Urothelium cell line (cell line): ENCODE measurements around the gene SPC25.
"Not testable (repeated sequence)": the region's sequence is repeated elsewhere in the genome, so short reads cannot be mapped to it uniquely, and the experiment has no call there.

Experiments
- DNase-seq: peaks from one replicate; pipeline ENCODE4 v3.0.0; 2011; ENCODE audit warnings: low spot score, mixed read lengths
- FAIRE-seq: peaks from 2 replicates; lab custom pipeline; 2011; peaks lifted over from hg19 to GRCh38; lab: Jason Lieb, UNC

Gene SPC25

GRCh38 chr2:168904358-168904757 is 14.1 kb upstream of the SPC25 start:
- FAIRE-seq (no peak), DNase-seq (no peak)

- DNase-seq (no peak), FAIRE-seq (no peak)
Observed at GRCh38 chr2:168903888-168904287, 13.7 kb upstream of the SPC25 start.

- FAIRE-seq: no peak
- no peak for DNase-seq
Observed at GRCh38 chr2:168901003-168901402, 10.8 kb upstream of the SPC25 start, which contains the start of gene G6PC2. Gene G6PC2 (plus strand): TSS chr2:168901291. CDS start chr2:168901332, 41 bp downstream.

GRCh38 chr2:168897449-168897848 is 7.2 kb upstream of the SPC25 start:
- FAIRE-seq: no peak
- no peak for DNase-seq

- FAIRE-seq: no peak
- no peak for DNase-seq
Observed at GRCh38 chr2:168896783-168897182, 6.6 kb upstream of the SPC25 start.

- FAIRE-seq: no peak
- DNase-seq: no peak
Observed at GRCh38 chr2:168895771-168896170, 5.5 kb upstream of the SPC25 start.

- DNase-seq: no peak
- no peak for FAIRE-seq
Observed at GRCh38 chr2:168894720-168895119, 4.5 kb upstream of the SPC25 start.

- no peak for FAIRE-seq
- DNase-seq: no peak
Observed at GRCh38 chr2:168894101-168894500, 3.9 kb upstream of the SPC25 start.

- DNase-seq (no peak), FAIRE-seq (no peak)
Observed at GRCh38 chr2:168892327-168892726, 2.1 kb upstream of the SPC25 start.

- no peak for DNase-seq
- FAIRE-seq: peak; percentile 44
Observed at GRCh38 chr2:168889635-168890005, 610 bp downstream of the SPC25 start.

- FAIRE-seq (no peak), DNase-seq (no peak)
Observed at GRCh38 chr2:168884975-168885374, 5.3 kb downstream of the SPC25 start.

- FAIRE-seq, DNase-seq: not testable (repeated sequence)
Observed at GRCh38 chr2:168882163-168882562, 8.1 kb downstream of the SPC25 start.

GRCh38 chr2:168874368-168875054 is 15.7 kb downstream of the SPC25 start:
- FAIRE-seq (no peak), DNase-seq (no peak)

- not testable (repeated sequence) for FAIRE-seq, DNase-seq
Observed at GRCh38 chr2:168870824-168871223, 19.4 kb downstream of the SPC25 start.

- not testable (repeated sequence) for FAIRE-seq, DNase-seq
Observed at GRCh38 chr2:168870369-168870768, 19.9 kb downstream of the SPC25 start.

GRCh38 chr2:168867164-168867563 is 23.1 kb downstream of the SPC25 start:
- not testable (repeated sequence) for DNase-seq, FAIRE-seq

- DNase-seq: no peak
- no peak for FAIRE-seq
Observed at GRCh38 chr2:168858146-168858545, 32.1 kb downstream of the SPC25 start.

- no peak for FAIRE-seq
- DNase-seq: no peak
Observed at GRCh38 chr2:168855601-168856000, 34.6 kb downstream of the SPC25 start.

- FAIRE-seq (no peak), DNase-seq (no peak)
Observed at GRCh38 chr2:168854651-168855050, 35.6 kb downstream of the SPC25 start.

GRCh38 chr2:168853471-168853870 is 36.8 kb downstream of the SPC25 start:
- DNase-seq: no peak
- no peak for FAIRE-seq

GRCh38 chr2:168852481-168852880 is 37.7 kb downstream of the SPC25 start:
- FAIRE-seq (no peak), DNase-seq (no peak)

GRCh38 chr2:168851674-168852320 is 38.4 kb downstream of the SPC25 start:
- FAIRE-seq: no peak
- DNase-seq: peak; percentile 63
